Stimulated activated CD4-positive, alpha-beta T cell treated with anti-CD3 and anti-CD28 coated beads, Interleukin-4, amount 100 ng/mL, for 48 hours (primary cell): Measurements from ENCODE around the gene ARMC6.

Source experiments
- DNase-seq, 2 donors: peaks; one replicate each; pipeline ENCODE4 v3.0.0-alpha.2; 2020; ENCODE audit warnings: low read depth in 2 of 2

ARMC6 gene

DNA sequence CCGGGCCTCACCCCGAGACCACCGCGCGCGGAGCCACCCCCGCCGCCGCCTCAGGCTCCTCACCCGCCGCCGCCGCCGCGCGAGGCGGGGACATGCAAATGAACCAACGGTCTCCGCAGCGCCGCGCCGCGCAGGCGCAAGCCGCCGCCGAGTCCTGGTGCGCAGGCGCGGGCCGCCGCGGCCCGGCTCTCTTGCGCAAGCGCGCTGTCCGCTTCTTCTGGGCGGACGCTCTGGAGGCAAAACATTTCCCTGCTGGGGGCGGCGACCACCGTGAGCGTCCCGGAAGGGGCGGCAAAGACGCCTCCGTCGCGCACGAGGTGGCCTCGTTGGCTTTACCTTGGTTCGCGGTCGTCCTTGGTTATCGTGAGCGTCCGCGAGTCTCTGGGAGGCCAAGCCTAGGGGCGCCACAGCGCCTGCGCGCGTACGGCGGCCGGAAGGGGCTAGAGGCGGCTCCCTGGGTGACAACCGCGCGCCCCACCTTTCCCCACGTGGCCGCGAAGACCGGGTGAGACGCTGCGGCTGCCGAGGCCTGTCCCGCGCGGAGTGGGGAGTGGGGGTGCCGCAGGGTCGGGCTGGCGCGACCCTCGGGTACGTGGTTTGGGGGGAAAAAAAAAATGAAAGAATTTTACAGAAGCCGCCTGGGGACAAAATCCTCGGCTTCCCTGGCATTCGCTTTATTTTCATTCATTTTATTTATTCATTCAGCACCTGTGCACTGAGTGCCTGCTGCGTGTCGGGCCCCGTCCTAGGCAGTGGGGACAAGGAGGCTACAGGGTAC lies at the start of gene ARMC6, which contains the start of gene SUGP2:
ARMC6 (plus strand) TSS at position 178 of the 778 bp plus-strand sequence. CDS start 607 bp downstream, outside the sequence.
SUGP2 (minus strand) TSS at position 92 of the 778 bp plus-strand sequence. CDS start 2,446 bp downstream, outside the sequence.
- peak; percentile 80 to 87 for DNase-seq

DNA sequence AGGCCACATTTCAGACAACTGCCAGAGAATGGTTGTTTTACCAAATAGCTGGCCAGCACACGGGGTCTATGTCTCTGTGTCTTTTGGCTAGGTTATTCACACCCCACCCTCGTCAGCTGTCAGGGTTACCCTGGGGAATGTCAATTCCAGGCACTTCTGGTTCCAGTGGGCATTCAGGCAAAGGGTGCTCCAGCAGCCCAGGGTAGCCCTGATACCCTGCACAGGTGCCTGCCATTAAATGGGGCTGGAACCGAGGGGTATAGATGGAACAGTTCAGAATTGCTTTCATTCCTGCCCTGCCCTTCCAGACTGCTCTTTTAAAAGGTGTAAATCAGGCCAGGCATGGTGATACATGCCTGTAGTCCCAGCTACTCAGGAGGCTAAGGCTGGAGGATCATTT lies 49.2 kb upstream of the ARMC6 start:
- DNase-seq = no peak

GRCh38 chr19:18985257-18985656 lies 48.1 kb upstream of the ARMC6 start:
- no peak for DNase-seq

DNA sequence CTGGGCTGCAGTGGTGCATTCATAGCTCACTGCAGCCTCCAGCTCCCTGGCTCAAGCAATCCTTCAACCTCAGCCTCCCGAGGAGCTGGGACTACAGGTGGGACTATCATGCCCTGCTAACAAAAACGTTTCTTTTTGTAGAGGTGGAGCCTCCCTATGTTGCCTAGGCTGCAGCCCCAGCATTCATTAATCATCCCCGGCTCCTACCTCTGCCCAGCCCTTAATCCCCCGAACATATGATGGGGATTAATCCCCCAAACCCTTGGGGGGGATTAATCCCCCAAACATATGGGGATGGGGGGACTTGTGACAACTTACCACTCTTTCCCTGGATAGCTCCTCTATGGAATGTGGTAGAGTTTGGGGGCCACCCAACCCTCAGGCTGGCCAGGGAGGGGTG lies 45.9 kb upstream of the ARMC6 start:
- DNase-seq = no peak

GRCh38 chr19:18989316-18989715 lies 44.1 kb upstream of the ARMC6 start:
- DNase-seq = no peak

DNA sequence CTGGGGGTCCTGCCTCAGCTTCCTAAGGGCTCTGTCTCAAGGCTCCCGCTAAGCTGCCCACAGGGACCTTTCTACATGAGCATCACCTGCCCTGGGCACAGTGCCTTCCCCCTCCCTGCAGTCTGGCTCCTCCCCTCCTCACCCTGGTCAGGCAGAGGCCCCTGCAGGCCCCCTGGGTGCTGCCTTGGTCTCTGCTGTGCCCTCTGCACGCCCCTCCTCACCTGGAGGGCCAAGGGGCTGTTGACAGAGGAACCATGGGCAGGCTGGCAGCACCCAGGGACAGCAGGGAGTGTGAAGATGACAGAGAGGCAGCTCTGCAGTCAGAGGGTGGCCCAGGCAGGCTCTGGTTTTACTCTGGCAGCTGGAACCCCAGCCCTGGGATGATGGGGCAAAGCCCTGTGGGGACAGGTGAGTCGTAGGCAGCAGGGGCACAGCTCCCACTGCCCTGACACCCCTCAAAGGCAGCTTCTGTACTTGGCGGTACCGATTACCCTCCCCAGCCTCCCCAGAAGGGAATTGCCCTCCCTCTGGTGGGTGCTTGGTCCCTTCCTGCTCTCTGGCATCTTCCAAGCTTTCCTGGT lies 43.2 kb upstream of the ARMC6 start:
- no peak for DNase-seq

- no peak for DNase-seq
Observed at GRCh38 chr19:18991006-18991405, 42.4 kb upstream of the ARMC6 start.

DNA sequence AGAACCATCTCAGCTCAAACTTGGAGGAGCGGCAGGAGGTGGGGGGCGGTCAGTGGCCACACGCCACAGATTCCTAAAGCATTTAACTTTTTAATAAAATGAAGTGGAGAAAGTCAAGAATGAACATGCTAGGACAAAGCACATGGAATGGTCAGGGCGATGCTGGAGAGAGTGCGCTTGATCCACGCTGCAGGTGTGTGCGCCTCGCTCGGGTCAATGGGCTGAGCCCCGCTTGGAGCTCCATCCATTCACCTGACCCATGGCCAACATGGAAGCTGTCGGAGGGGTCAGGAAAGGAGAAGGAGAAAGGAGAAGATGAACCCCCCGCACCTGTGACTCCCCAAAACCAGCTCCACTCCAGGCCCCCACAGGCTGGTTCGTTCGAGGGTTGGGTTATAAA lies 41.9 kb upstream of the ARMC6 start:
- DNase-seq = no peak

DNA sequence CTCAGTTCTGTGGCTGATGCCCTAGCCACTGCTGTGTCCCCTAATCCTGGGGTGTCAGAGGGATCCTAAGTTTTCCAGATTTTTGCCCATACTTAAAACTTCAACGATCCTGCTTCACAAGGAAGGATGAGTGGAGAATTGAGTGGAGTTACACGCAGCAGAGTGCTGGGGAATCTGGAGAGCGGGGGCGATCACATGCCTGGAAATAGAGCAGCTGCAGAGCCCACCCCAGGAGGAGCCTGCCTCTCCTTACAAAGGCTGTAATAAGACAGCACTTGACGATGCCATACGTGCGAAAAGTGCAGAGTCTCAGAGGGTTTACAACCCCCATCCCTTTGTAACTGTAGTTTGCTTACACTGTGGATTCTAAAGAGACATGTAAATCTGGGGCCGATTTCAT lies 40.7 kb upstream of the ARMC6 start:
- DNase-seq = no peak

DNA sequence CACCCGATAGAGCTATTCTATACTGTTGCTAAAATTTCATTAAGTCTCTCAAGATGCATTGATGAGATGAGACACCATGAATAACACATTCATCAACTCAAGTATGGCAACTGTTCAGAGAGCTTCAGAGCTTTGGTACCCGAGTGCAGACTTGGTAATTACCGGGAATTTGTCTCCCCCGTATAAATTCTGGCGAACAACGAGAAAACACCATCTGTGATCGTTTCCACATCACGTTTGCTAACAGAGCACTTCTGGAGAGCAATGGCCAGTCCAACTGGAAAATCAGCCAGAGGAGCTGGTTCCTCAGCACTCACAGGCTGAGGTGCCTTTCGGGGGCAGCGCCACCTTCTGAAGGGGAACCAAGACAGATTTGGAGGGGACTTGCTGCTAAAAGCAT lies 40.3 kb upstream of the ARMC6 start:
- DNase-seq = no peak

GRCh38 chr19:18995804-18996241 lies 37.6 kb upstream of the ARMC6 start:
- DNase-seq = peak in 1 of 2 donors; percentile 7

GRCh38 chr19:18996351-18996750 lies 37.1 kb upstream of the ARMC6 start:
- DNase-seq = no peak

- no peak for DNase-seq
Observed at GRCh38 chr19:18996796-18997394, 36.5 kb upstream of the ARMC6 start.

- no peak for DNase-seq
Observed at GRCh38 chr19:18998276-18998675, 35.1 kb upstream of the ARMC6 start.

DNA sequence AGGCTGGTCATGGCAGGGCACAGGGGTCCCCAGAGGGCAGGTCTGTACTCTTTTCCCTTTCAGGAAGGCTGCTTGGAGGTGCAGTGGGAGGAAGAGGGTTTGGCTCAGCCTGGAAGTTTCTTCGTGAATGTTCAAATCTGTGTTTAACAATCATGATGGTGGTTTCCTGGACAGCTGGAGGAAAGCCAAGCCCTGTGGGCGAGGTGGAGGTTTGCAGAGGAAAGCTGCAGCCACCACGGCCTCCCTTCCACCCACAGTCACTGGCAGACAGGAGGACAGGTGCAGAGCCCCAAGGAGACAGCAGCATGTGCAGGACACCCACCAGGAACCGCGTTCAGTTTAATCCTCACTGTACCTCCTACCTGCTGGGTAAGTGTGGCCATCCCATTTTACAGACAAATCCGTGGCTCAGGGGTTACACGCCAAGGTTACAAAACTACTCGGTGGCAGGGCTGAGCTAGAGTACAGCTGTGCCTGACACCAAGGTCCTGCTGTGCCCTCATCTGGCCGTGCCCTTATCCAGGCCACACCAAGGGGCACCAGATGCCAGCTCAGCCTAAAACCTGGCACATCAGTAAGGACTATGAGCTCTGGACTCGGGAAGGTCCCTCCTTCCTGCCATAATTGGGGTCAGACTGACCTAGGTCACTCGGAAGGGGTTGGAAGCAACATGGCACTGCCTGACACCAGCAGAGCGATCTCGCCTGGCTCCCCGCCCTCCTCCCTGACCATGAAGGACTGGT lies 34.2 kb upstream of the ARMC6 start:
- DNase-seq = no peak

GRCh38 chr19:18999896-19000620 lies 33.3 kb upstream of the ARMC6 start:
- no peak for DNase-seq

- no peak for DNase-seq
Observed at GRCh38 chr19:19004144-19004543, 29.3 kb upstream of the ARMC6 start.

- no peak for DNase-seq
Observed at GRCh38 chr19:19006213-19006612, 27.2 kb upstream of the ARMC6 start.

DNA sequence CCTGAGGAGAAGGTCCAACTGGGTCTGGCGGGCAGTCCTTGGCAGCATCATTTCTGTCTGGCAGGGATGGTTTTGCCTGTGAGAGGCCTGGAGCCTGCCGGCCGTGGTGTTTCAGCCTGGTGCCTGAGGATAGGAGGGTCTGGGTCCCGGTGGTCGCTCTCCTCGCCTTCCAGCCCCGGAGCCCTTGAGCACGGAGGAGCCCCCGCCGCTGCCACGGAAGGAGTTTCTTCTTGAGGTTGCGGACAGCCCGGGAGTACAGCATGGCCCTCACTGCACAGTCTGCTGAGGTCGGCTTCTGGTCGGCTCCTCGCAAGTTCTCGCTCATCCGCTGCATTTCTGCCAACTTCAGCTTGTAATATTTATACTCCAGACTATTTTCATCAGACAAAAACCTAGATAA lies 23.5 kb upstream of the ARMC6 start:
- no peak for DNase-seq

DNA sequence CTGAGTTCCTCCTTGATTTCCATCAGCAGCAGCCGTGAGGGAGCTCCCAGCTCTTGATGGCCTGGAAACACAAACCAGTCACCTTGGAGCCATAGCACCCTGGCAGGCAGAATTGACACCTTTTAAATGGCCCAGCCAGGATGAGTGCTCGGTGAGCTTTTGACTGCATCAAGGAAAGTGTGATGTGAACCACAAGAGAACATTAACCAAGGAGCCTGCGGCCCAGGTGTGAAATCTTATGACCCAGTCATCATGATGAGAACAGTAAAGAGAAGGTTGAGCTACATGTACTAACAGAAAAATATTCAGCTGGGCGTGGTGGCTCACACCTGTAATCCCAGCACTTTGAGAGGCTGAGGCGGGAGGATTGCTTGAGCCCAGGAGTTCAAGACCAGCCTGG lies 22.9 kb upstream of the ARMC6 start:
- DNase-seq = no peak

- no peak for DNase-seq
Observed at GRCh38 chr19:19021115-19021514, 12.3 kb upstream of the ARMC6 start.
